Measurements from ENCODE around the gene KRT76. TPM values are rescaled to one million over a fixed set of nuclear protein-coding genes. Genes with fewer than 3 reads are reported as not detected.

KRT76 gene
- total RNA-seq, 1 donor from 2014 or later = not detected

DNA sequence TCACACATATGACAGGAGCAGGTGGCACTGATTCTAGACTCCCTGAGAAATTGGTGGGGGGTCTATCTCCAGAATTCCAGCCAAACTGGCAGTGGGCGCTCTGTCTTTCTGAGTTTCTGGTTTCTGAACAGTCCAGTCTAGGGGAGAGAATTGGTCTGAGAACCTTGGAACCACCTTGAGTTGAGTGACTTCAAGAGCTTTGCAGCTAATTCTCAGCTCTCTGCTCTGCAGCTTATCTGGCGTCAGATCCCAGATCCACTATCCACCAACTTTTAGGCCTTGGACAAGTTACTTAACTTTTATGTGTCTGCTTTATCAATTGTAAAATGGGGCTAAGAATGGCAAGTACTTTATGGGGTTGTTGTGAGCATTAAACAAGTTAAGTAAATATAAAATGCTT, 1.7 kb upstream of the KRT76 start:
- Mint-ChIP-seq H3K4me1 (ENCODE audit: unreplicated experiment) (no peaks in the 10 kb centered on the region), H3K36me3 (ENCODE audit: unreplicated experiment) (no peaks in the 10 kb centered on the region), H3K9me3 (ENCODE audit: unreplicated experiment) (no peaks in the 10 kb centered on the region), H3K27me3 (ENCODE audit: unreplicated experiment) (peaks cover 48% of the 10 kb centered on the region), H3K27ac (ENCODE audit: unreplicated experiment) (no peak overlapping the region), H3K4me3 (ENCODE audit: unreplicated experiment) (no peak overlapping the region)
- DNase-seq (ENCODE audit: extremely low spot score, unreplicated experiment) = no peak
- TF ChIP-seq, protein P1, sequence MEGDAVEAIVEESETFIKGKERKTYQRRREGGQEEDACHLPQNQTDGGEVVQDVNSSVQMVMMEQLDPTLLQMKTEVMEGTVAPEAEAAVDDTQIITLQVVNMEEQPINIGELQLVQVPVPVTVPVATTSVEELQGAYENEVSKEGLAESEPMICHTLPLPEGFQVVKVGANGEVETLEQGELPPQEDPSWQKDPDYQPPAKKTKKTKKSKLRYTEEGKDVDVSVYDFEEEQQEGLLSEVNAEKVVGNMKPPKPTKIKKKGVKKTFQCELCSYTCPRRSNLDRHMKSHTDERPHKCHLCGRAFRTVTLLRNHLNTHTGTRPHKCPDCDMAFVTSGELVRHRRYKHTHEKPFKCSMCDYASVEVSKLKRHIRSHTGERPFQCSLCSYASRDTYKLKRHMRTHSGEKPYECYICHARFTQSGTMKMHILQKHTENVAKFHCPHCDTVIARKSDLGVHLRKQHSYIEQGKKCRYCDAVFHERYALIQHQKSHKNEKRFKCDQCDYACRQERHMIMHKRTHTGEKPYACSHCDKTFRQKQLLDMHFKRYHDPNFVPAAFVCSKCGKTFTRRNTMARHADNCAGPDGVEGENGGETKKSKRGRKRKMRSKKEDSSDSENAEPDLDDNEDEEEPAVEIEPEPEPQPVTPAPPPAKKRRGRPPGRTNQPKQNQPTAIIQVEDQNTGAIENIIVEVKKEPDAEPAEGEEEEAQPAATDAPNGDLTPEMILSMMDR (IDR thresholded peaks at IDR 0.05) = no peak

- no peak overlapping the region for H3K4me3 Mint-ChIP-seq (ENCODE audit: unreplicated experiment)
- H3K27me3 Mint-ChIP-seq (ENCODE audit: unreplicated experiment) = peaks cover 55% of the 10 kb centered on the region
- H3K4me1 Mint-ChIP-seq (ENCODE audit: unreplicated experiment) = no peaks in the 10 kb centered on the region
- no peaks in the 10 kb centered on the region for H3K36me3 Mint-ChIP-seq (ENCODE audit: unreplicated experiment)
- TF ChIP-seq, protein P1 (IDR thresholded peaks at IDR 0.05) = no peak
- no peak overlapping the region for H3K27ac Mint-ChIP-seq (ENCODE audit: unreplicated experiment)
- DNase-seq (ENCODE audit: extremely low spot score, unreplicated experiment) = no peak
- no peaks in the 10 kb centered on the region for H3K9me3 Mint-ChIP-seq (ENCODE audit: unreplicated experiment)
Measured at GRCh38 chr12:52777566-52777965, 421 bp upstream of the KRT76 start.

GRCh38 chr12:52776435-52776834, 710 bp downstream of the KRT76 start:
- H3K27ac Mint-ChIP-seq (ENCODE audit: unreplicated experiment) = no peak overlapping the region
- DNase-seq (ENCODE audit: extremely low spot score, unreplicated experiment) = no peak
- H3K27me3 Mint-ChIP-seq (ENCODE audit: unreplicated experiment) = peaks cover 47% of the 10 kb centered on the region
- no peaks in the 10 kb centered on the region for H3K9me3 Mint-ChIP-seq (ENCODE audit: unreplicated experiment)
- no peaks in the 10 kb centered on the region for H3K4me1 Mint-ChIP-seq (ENCODE audit: unreplicated experiment)
- no peaks in the 10 kb centered on the region for H3K36me3 Mint-ChIP-seq (ENCODE audit: unreplicated experiment)
- no peak overlapping the region for H3K4me3 Mint-ChIP-seq (ENCODE audit: unreplicated experiment)
- TF ChIP-seq, protein P1 (IDR thresholded peaks at IDR 0.05) = no peak

- H3K4me3 Mint-ChIP-seq (ENCODE audit: unreplicated experiment) = no peak overlapping the region
- no peaks in the 10 kb centered on the region for H3K4me1 Mint-ChIP-seq (ENCODE audit: unreplicated experiment)
- no peak overlapping the region for H3K27ac Mint-ChIP-seq (ENCODE audit: unreplicated experiment)
- TF ChIP-seq, protein P1 (IDR thresholded peaks at IDR 0.05) = no peak
- no peak for DNase-seq (ENCODE audit: extremely low spot score, unreplicated experiment)
- H3K9me3 Mint-ChIP-seq (ENCODE audit: unreplicated experiment) = no peaks in the 10 kb centered on the region
- H3K36me3 Mint-ChIP-seq (ENCODE audit: unreplicated experiment) = no peaks in the 10 kb centered on the region
- H3K27me3 Mint-ChIP-seq (ENCODE audit: unreplicated experiment) = peaks cover 48% of the 10 kb centered on the region
Measured at GRCh38 chr12:52774629-52775250, 2.4 kb downstream of the KRT76 start.

DNA sequence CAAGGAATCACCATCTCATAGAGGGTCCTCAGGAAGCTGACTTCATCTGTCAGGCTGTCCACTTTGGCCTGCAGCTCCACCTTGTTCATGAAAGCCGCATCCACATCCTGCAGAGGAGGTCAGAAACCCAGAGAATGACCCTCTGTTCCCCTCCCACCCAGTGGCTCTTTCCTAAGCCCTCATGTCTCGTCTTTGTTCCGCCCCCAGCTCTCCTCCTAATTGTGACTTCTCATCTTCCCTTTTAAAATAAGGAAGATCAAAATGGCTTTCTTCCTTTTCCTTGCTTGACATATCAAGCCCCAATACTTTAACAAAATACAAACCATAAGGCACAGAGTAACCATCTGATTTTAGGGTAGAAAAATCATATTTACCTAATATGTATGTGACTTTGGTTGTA, 4.4 kb downstream of the KRT76 start:
- Mint-ChIP-seq H3K27me3 (ENCODE audit: unreplicated experiment) (peaks cover 42% of the 10 kb centered on the region), H3K4me1 (ENCODE audit: unreplicated experiment) (no peaks in the 10 kb centered on the region), H3K4me3 (ENCODE audit: unreplicated experiment) (no peak overlapping the region), H3K27ac (ENCODE audit: unreplicated experiment) (no peak overlapping the region), H3K36me3 (ENCODE audit: unreplicated experiment) (no peaks in the 10 kb centered on the region), H3K9me3 (ENCODE audit: unreplicated experiment) (no peaks in the 10 kb centered on the region)
- TF ChIP-seq, protein P1 (IDR thresholded peaks at IDR 0.05) = no peak
- no peak for DNase-seq (ENCODE audit: extremely low spot score, unreplicated experiment)

All from osteocyte (in vitro differentiated cells).